GM06990 (cell line): Measurements from ENCODE around the gene DHDH.

Source experiments
- DNase-seq: peaks from one replicate; pipeline ENCODE4 v3.0.0-alpha.2; 2011; ENCODE audit not compliant: insufficient read length; ENCODE audit errors: extremely low read depth
- H3K27me3 ChIP-seq: replicated peaks from 2 replicates; pipeline ENCODE4 v1.6.0; 2011; ENCODE audit warnings: low read length; ENCODE audit not compliant: control insufficient read depth, insufficient read depth
- H3K36me3 ChIP-seq: 2 replicates; pipeline ENCODE4 v1.5.1; 2011; ENCODE audit warnings: low read length; ENCODE audit not compliant: control insufficient read depth, insufficient read depth
- H3K4me3 ChIP-seq: replicated peaks from 2 replicates; pipeline ENCODE4 v1.5.1; 2011; ENCODE audit warnings: low read depth, mild to moderate bottlenecking, control low read depth, low read length
- TF ChIP-seq, protein P1 (sequence below): IDR thresholded peaks from 2 replicates; pipeline ENCODE4 v1.5.1; 2011; ENCODE audit warnings: low read length, control low read depth, mild to moderate bottlenecking, inconsistent platforms; ENCODE audit not compliant: insufficient read depth, poor library complexity, severe bottlenecking

Gene DHDH

DNA sequence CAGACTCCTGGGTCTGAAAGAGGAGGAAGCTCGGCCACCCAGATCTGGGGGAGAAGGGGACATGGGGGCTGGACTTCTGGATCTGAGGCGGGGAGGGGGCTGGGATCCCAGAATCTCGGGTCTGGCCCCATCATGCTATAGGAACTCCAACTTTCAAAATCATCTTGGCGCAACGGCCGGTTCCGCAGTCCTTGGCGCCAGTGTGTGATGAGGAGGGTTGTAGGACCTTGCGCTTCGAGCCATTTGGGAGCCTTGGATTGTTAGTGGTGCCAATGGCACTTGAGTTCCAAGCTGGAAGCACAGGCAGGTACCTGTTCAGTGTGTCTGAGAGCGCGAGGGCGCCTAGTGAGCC lies 60.5 kb downstream of the DHDH start:
- Histone ChIP-seq H3K27me3 (no peaks in the 10 kb centered on the region), H3K36me3 (peaks cover 2% of the 10 kb centered on the region; the same call in 1 of the 2 replicates), H3K4me3 (peak overlapping the region; percentile 92)
- TF ChIP-seq, protein P1, sequence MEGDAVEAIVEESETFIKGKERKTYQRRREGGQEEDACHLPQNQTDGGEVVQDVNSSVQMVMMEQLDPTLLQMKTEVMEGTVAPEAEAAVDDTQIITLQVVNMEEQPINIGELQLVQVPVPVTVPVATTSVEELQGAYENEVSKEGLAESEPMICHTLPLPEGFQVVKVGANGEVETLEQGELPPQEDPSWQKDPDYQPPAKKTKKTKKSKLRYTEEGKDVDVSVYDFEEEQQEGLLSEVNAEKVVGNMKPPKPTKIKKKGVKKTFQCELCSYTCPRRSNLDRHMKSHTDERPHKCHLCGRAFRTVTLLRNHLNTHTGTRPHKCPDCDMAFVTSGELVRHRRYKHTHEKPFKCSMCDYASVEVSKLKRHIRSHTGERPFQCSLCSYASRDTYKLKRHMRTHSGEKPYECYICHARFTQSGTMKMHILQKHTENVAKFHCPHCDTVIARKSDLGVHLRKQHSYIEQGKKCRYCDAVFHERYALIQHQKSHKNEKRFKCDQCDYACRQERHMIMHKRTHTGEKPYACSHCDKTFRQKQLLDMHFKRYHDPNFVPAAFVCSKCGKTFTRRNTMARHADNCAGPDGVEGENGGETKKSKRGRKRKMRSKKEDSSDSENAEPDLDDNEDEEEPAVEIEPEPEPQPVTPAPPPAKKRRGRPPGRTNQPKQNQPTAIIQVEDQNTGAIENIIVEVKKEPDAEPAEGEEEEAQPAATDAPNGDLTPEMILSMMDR = no peak
- DNase-seq = no peak
